AG04449 (cell line): Measurements from ENCODE around the gene SDK1.

Source experiments
- CTCF ChIA-PET: fragments of 350-600 bp; formaldehyde crosslinking; extraction: SDS; loops from one replicate; lab custom pipeline; 2021; ENCODE audit warnings: antibody characterized with exemption; lab: Yijun Ruan, JAX
- POLR2A ChIA-PET: fragments of 400-600, 350-600 bp; formaldehyde crosslinking; extraction: SDS; loops from one replicate; lab custom pipeline; 2020; ENCODE audit warnings: antibody characterized with exemption, inconsistent platforms; lab: Yijun Ruan, JAX
- DNase-seq: peaks from one replicate; pipeline ENCODE4 v3.0.0-alpha.2; 2010; ENCODE audit warnings: low read depth, low spot score
- H3K4me3 ChIP-seq: 2 replicates; pipeline ENCODE4 v1.5.1; 2011; ENCODE audit warnings: low read depth, mild to moderate bottlenecking, control low read depth, low read length
- CTCF ChIP-seq: IDR thresholded peaks from one replicate; pipeline ENCODE4 v1.5.1; 2011; ENCODE audit warnings: mild to moderate bottlenecking, moderate library complexity, low read length, control low read depth, inconsistent platforms; ENCODE audit not compliant: insufficient read depth; ENCODE audit errors: missing control alignments

The SDK1 gene

GRCh38 chr7:3641582-3641981, 340.5 kb downstream of the SDK1 start:
- DNase-seq = no peak
- no peak overlapping the region for H3K4me3 ChIP-seq
- TF ChIP-seq CTCF = no peak
- ChIA-PET POLR2A (no interaction called here), CTCF (no interaction called here)

- TF ChIP-seq CTCF = no peak
- ChIA-PET CTCF (no interaction called here), POLR2A (no interaction called here)
- no peak overlapping the region for H3K4me3 ChIP-seq
- DNase-seq = no peak
Measured at GRCh38 chr7:3643091-3643490, 342.0 kb downstream of the SDK1 start.

- no peak for DNase-seq
- POLR2A ChIA-PET = no interaction called here
- TF ChIP-seq CTCF = no peak
- H3K4me3 ChIP-seq = no peak overlapping the region
- CTCF ChIA-PET = no interaction called here
Measured at GRCh38 chr7:3648276-3648675, 347.2 kb downstream of the SDK1 start.

DNA sequence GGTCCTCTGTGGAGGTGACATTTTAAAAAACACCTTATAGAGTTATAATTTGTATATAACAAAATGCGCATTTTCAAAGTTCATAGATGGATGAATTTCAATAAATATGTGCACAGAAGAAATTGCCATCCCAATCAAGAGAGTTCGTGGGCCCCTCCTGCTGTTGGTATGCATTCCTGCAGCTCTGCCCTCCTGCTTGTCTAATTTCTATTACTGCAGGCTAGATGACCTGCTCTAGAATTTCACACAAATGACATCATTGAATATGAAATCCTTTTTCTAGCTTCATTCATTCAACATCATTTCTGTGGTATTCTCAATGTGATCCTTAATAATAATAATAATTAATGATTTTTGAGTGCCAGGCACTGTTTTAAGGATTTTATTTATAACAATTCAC, 348.2 kb downstream of the SDK1 start:
- POLR2A ChIA-PET = no interaction called here
- H3K4me3 ChIP-seq = no peak overlapping the region
- CTCF ChIA-PET = no interaction called here
- DNase-seq = no peak
- TF ChIP-seq CTCF = no peak

DNA sequence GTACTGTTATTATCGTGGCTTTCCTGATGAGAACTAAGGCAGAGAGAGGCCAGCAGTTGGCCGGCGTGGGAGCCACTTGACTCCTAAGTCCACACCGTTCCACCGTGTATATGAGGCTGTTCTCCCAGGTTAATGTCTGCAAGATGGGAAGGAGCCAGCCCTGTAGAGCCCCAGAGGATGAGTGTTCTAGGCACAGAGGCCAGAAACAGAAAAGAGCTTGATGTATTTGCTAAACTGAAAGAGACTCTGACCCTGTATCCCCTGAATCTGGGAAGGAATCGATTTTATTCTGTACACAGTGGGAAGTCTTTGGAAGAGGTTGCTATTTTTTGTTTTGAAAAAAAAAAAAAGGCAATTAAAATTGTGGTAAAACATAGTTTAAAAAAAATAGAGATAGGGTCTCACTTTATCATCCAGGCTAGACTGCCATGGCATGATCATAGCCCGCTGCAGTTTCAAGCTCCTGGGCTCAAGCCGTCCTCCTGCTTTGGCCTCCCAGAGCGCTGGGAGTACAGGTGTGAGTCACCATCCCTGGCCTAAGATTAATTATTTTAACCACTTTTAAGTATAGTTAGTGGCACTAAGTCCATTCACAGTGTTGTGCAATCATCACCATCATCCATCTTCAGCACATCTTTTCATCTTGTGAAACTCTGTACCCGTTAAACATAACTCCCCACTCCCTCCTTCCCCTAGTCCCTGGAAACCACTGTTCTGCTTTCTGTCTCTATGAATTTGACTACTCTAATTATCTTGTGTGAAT, 348.8 kb downstream of the SDK1 start:
- H3K4me3 ChIP-seq = no peak overlapping the region
- TF ChIP-seq CTCF = no peak
- ChIA-PET POLR2A (no interaction called here), CTCF (no interaction called here)
- DNase-seq = no peak

GRCh38 chr7:3650844-3651243, 349.8 kb downstream of the SDK1 start:
- CTCF ChIA-PET = no interaction called here

More at GRCh38 chr7:3650844-3651243, 349.8 kb downstream of the SDK1 start:
- POLR2A ChIA-PET = no interaction called here
- DNase-seq = no peak
- H3K4me3 ChIP-seq = no peak overlapping the region
- TF ChIP-seq CTCF = no peak
